HEK293 (cell line): Measurements from ENCODE around the gene MALAT1.
"Not testable (repeated sequence)": the region's sequence is repeated elsewhere in the genome, so short reads cannot be mapped to it uniquely, and the experiment has no call there.

ENCODE experiments used
- CTCF ChIA-PET: fragments of 350-600 bp; formaldehyde crosslinking; extraction: SDS; loops from one replicate; lab custom pipeline; 2021; ENCODE audit warnings: antibody characterized with exemption; lab: Yijun Ruan, JAX
- POLR2A ChIA-PET: fragments of 300-600 bp; formaldehyde crosslinking; extraction: SDS; loops from one replicate; lab custom pipeline; 2020; ENCODE audit warnings: antibody characterized with exemption, inconsistent platforms; lab: Yijun Ruan, JAX
- H3K27ac ChIP-seq: fragments of 200-500 bp; sonication (Bioruptor generic); 2 replicates; pipeline ENCODE4 v1.5.1; 2014; ENCODE audit warnings: low read depth, low read length, control low read depth, inconsistent platforms; ENCODE audit errors: extremely low read depth
- H3K36me3 ChIP-seq, 2 experiments: fragments of 200-500 bp in 1 of 2; sonication (Bioruptor generic) in 1 of 2; 1 replicate in 1 of 2; 2 replicates in 1 of 2; pipeline ENCODE4 v1.5.1; 2014 to 2017; ENCODE audit warnings: inconsistent platforms in 2 of 2, low read length in 2 of 2; ENCODE audit not compliant: control insufficient read depth in 2 of 2, insufficient read depth in 1 of 2
- H3K4me1 ChIP-seq: fragments of 200-500 bp; sonication (Bioruptor generic); 2 replicates; pipeline ENCODE4 v1.5.1; 2014; ENCODE audit warnings: mild to moderate bottlenecking, low read length, inconsistent platforms; ENCODE audit not compliant: control insufficient read depth, insufficient read depth
- H3K4me3 ChIP-seq: 2 replicates; pipeline ENCODE4 v1.5.1; 2011; ENCODE audit warnings: low read depth, mild to moderate bottlenecking, control low read depth, low read length, moderate library complexity
- H3K9me3 ChIP-seq: fragments of 200-500 bp; sonication (Bioruptor generic); 2 replicates; pipeline ENCODE4 v1.5.1; 2014; ENCODE audit warnings: low read depth, low read length, inconsistent platforms; ENCODE audit not compliant: control insufficient read depth, insufficient read depth
- GLIS1 ChIP-seq: fragments of 450-650 bp; formaldehyde crosslinking; IDR thresholded peaks from 2 replicates; pipeline ENCODE4 v1.5.1; 2016; ENCODE audit warnings: missing biosample characterization, missing genetic modification characterization
- GLIS2 ChIP-seq: fragments of 450-650 bp; formaldehyde crosslinking; IDR thresholded peaks from 2 replicates; pipeline ENCODE4 v1.5.1; 2016; ENCODE audit warnings: missing biosample characterization, missing genetic modification characterization
- IKZF3 ChIP-seq: fragments of 450-650 bp; IDR thresholded peaks from 2 replicates; pipeline ENCODE4 v1.5.0; 2018; ENCODE audit warnings: missing biosample characterization, mild to moderate bottlenecking, missing genetic modification characterization, moderate library complexity
- KLF9 ChIP-seq: fragments of 450-650 bp; formaldehyde crosslinking; IDR thresholded peaks from 2 replicates; pipeline ENCODE4 v1.5.1; 2016; ENCODE audit warnings: missing biosample characterization, missing genetic modification characterization, low read depth
- PRDM10 ChIP-seq: fragments of 450-650 bp; formaldehyde crosslinking; IDR thresholded peaks from 2 replicates; pipeline ENCODE4 v1.5.1; 2016; ENCODE audit warnings: missing biosample characterization, missing genetic modification characterization
- SCRT1 ChIP-seq: fragments of 450-650 bp; formaldehyde crosslinking; IDR thresholded peaks from 2 replicates; pipeline ENCODE4 v1.5.1; 2016; ENCODE audit warnings: missing biosample characterization, missing genetic modification characterization, borderline replicate concordance
- SCRT2 ChIP-seq: fragments of 450-650 bp; formaldehyde crosslinking; IDR thresholded peaks from 2 replicates; pipeline ENCODE4 v1.5.1; 2016; ENCODE audit warnings: missing biosample characterization, missing genetic modification characterization
- WT1 ChIP-seq: fragments of 450-650 bp; formaldehyde crosslinking; IDR thresholded peaks from 2 replicates; pipeline ENCODE4 v1.5.1; 2016; ENCODE audit warnings: missing biosample characterization, missing genetic modification characterization
- ZBTB48 ChIP-seq: fragments of 450-650 bp; formaldehyde crosslinking; IDR thresholded peaks from 2 replicates; pipeline ENCODE4 v1.5.1; 2016; ENCODE audit warnings: missing biosample characterization, missing genetic modification characterization
- ZNF2 ChIP-seq: fragments of 450-650 bp; formaldehyde crosslinking; IDR thresholded peaks from 2 replicates; pipeline ENCODE4 v1.5.1; 2016; ENCODE audit warnings: missing biosample characterization, missing genetic modification characterization
- ZNF23 ChIP-seq: fragments of 450-650 bp; formaldehyde crosslinking; IDR thresholded peaks from 2 replicates; pipeline ENCODE4 v1.5.1; 2016; ENCODE audit warnings: missing biosample characterization, missing genetic modification characterization, borderline replicate concordance
- ZNF404 ChIP-seq: fragments of 450-650 bp; formaldehyde crosslinking; IDR thresholded peaks from 2 replicates; pipeline ENCODE4 v1.5.1; 2017; ENCODE audit warnings: missing biosample characterization, missing genetic modification characterization
- ZNF433 ChIP-seq: fragments of 450-650 bp; formaldehyde crosslinking; IDR thresholded peaks from 2 replicates; pipeline ENCODE4 v1.5.1; 2016; ENCODE audit warnings: missing biosample characterization, missing genetic modification characterization, low read depth
- ZNF501 ChIP-seq: fragments of 450-650 bp; formaldehyde crosslinking; IDR thresholded peaks from 2 replicates; pipeline ENCODE4 v1.5.1; 2016; ENCODE audit warnings: missing biosample characterization, missing genetic modification characterization
- ZNF654 ChIP-seq: fragments of 450-650 bp; formaldehyde crosslinking; IDR thresholded peaks from 2 replicates; pipeline ENCODE4 v1.5.1; 2016; ENCODE audit warnings: low read depth, missing biosample characterization, missing genetic modification characterization
- ZNF843 ChIP-seq: fragments of 450-650 bp; formaldehyde crosslinking; IDR thresholded peaks from 2 replicates; pipeline ENCODE4 v1.5.1; 2016; ENCODE audit warnings: missing biosample characterization, missing genetic modification characterization
- ZSCAN30 ChIP-seq: fragments of 450-650 bp; IDR thresholded peaks from 2 replicates; pipeline ENCODE4 v1.5.1; 2018; ENCODE audit warnings: missing biosample characterization, mild to moderate bottlenecking, missing genetic modification characterization, moderate library complexity
- TF ChIP-seq, protein P1 (sequence below): fragments of 450-650 bp; formaldehyde crosslinking; IDR thresholded peaks from 2 replicates; pipeline ENCODE4 v1.5.1; 2016; ENCODE audit warnings: missing biosample characterization, missing genetic modification characterization

Gene MALAT1

DNA sequence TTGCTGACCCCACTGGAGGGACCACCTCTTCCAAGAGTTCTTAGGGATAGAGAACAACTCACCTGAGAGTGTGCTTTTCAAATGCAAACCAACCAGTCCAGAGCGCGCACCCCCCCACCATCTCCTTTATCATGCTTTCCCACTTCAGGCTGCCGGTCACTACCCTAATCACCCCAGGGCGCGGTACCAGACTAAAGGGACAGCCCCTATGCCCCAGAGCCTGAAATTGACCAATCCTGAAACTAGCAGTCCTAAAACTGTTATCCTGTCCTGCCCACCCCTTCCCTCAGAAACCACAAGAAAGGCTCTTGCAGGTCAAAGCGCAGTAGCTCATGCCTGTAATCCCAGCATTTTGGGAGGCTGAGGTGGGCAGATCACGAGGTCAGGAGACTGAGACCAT lies 39.3 kb upstream of the MALAT1 start (continued):
- TF ChIP-seq ZNF23: no peak
- no peak for TF ChIP-seq ZSCAN30
- no peak for TF ChIP-seq ZNF501

DNA sequence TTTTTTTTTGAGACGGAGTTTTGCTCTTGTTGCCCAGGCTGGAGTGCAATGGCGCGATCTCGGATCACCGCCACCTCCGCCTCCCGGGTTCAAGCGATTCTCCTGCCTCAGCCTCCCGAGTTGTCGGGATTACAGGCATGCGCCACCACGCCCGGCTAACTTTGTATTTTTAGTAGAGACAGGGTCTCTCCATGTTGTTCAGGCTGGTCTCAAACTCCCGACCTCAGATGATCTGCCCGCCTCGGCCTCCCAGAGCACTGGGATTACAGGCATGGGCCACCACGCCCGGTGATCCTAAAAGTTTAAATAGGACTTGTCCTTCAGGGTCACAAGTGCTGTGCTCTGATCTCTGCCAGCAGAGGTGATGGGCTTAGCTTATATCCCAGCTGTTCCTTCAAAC lies 33.4 kb upstream of the MALAT1 start:
- not testable (repeated sequence) for H3K4me1 ChIP-seq, H3K27ac ChIP-seq, H3K4me3 ChIP-seq, H3K36me3 ChIP-seq, H3K9me3 ChIP-seq
- CTCF ChIA-PET: interaction anchor here (0.6 to 1.9 kb wide), 2 partner anchors 22 to 49 kb away, joined by 4 to 9 read pairs; no protein-coding TSS in a partner anchor
- POLR2A ChIA-PET: interaction anchor here (0.6 to 2.3 kb wide), 5 partner anchors 32 to 174 kb away, joined by 3 to 8 read pairs (median 6); partner anchors contain the start of genes MALAT1 and NEAT1

DNA sequence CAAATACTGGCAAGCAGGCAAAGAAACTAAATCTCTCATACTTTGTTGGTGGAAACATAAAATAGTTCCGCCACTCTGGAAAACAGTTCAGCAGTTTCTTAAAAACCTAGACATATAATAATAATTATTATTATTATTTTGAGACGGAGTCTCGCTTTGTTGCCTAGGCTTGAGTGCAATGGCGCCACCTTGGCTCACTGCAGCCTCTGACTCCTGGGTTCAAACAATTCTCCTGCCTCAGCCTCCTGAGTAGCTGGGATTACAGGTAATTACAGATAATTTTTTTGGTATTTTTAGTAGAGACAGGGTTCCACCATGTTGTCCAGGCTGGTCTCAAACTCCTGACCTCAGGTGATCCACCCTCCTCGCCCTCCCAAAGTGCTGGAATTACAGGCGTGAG lies 31.5 kb upstream of the MALAT1 start:
- POLR2A ChIA-PET: interaction anchor here (0.9 to 1.1 kb wide), 2 partner anchors 41 to 52 kb away, joined by 3 to 5 read pairs; no protein-coding TSS in a partner anchor
- H3K36me3 ChIP-seq, H3K4me1 ChIP-seq, H3K9me3 ChIP-seq, H3K4me3 ChIP-seq, H3K27ac ChIP-seq: not testable (repeated sequence)
- CTCF ChIA-PET: interaction anchor here (1.7 to 7.0 kb wide), 2 partner anchors 18 to 40 kb away, joined by 3 to 69 read pairs; no protein-coding TSS in a partner anchor

GRCh38 chr11:65468874-65469333 lies 29.9 kb upstream of the MALAT1 start:
- no peaks in the 10 kb centered on the region for H3K36me3 ChIP-seq
- H3K9me3 ChIP-seq: no peaks in the 10 kb centered on the region
- no peak overlapping the region for H3K27ac ChIP-seq
- ChIA-PET POLR2A (interaction anchor here (0.6 to 2.1 kb wide), 8 partner anchors 9 to 50 kb away, joined by 4 to 26 read pairs (median 10); partner anchors contain the start of genes MALAT1 and NEAT1), CTCF (interaction anchor here (0.6 to 7.0 kb wide), 26 partner anchors 8 to 202 kb away, joined by 3 to 69 read pairs (median 4); partner anchors contain the start of gene MALAT1)
- H3K4me3 ChIP-seq: no peak overlapping the region
- peak; percentile 79 for TF ChIP-seq ZNF654 (tag by site-specific recombination)
- TF ChIP-seq GLIS2 (tag by site-specific recombination): 0 out of 2 replicates have a peak, but pooled peaks have one; percentile 24
- TF ChIP-seq ZNF843 (tag by site-specific recombination): no peak
- 0 out of 2 replicates have a peak, but pooled peaks have one; percentile 16 for TF ChIP-seq WT1
- TF ChIP-seq ZNF404: no peak
- peak; percentile 63 for TF ChIP-seq ZBTB48 (tag by site-specific recombination)
- peak; percentile 62 for TF ChIP-seq SCRT2 (tag by site-specific recombination)
- peak; percentile 34; the same call in 1 of the 2 replicates for TF ChIP-seq KLF9 (tag by site-specific recombination)
- no peak for TF ChIP-seq ZNF433
- TF ChIP-seq SCRT1: 0 out of 2 replicates have a peak, but pooled peaks have one; percentile 46
- peak; percentile 97 for TF ChIP-seq ZNF2 (tag by site-specific recombination)
- TF ChIP-seq, protein P1, sequence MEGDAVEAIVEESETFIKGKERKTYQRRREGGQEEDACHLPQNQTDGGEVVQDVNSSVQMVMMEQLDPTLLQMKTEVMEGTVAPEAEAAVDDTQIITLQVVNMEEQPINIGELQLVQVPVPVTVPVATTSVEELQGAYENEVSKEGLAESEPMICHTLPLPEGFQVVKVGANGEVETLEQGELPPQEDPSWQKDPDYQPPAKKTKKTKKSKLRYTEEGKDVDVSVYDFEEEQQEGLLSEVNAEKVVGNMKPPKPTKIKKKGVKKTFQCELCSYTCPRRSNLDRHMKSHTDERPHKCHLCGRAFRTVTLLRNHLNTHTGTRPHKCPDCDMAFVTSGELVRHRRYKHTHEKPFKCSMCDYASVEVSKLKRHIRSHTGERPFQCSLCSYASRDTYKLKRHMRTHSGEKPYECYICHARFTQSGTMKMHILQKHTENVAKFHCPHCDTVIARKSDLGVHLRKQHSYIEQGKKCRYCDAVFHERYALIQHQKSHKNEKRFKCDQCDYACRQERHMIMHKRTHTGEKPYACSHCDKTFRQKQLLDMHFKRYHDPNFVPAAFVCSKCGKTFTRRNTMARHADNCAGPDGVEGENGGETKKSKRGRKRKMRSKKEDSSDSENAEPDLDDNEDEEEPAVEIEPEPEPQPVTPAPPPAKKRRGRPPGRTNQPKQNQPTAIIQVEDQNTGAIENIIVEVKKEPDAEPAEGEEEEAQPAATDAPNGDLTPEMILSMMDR (tag by site-specific recombination): peak; percentile 33; the same call in 1 of the 2 replicates
- peak; percentile 69; the same call in 1 of the 2 replicates for TF ChIP-seq PRDM10 (tag by site-specific recombination)
- TF ChIP-seq GLIS1 (tag by site-specific recombination): peak; percentile 82
- TF ChIP-seq IKZF3: peak; percentile 75
- H3K4me1 ChIP-seq: peaks cover 5% of the 10 kb centered on the region
